SK-N-MC (cell line): Measurements from ENCODE around the gene SPEM1.
A peak's percentile ranks its signal among the peaks of the same experiment; 100 is the strongest.

Experiments used
- DNase-seq: peaks from one replicate; pipeline ENCODE4 v3.0.0-alpha.2; 2011; ENCODE audit warnings: low read depth, low spot score
- H3K27ac ChIP-seq: fragments of 200-600 bp; sonication (generic); 2 replicates; pipeline ENCODE4 v1.5.1; 2016; ENCODE audit warnings: mixed run types
- H3K36me3 ChIP-seq: fragments of 200-600 bp; sonication (generic); 2 replicates; pipeline ENCODE4 v1.6.1; 2017; ENCODE audit warnings: antibody characterized with exemption, low read length, mixed read lengths; ENCODE audit not compliant: insufficient read depth
- H3K4me3 ChIP-seq: fragments of 200-600 bp; sonication (generic); 2 replicates; pipeline ENCODE4 v1.5.1; 2016
- H3K9ac ChIP-seq: fragments of 200-600 bp; sonication (generic); 2 replicates; pipeline ENCODE4 v1.8.0; 2017; ENCODE audit warnings: mixed run types, mixed read lengths; ENCODE audit not compliant: insufficient read length
- H3K9me3 ChIP-seq: fragments of 200-600 bp; sonication (generic); 2 replicates; pipeline ENCODE4 v1.6.1; 2017; ENCODE audit warnings: low read depth, mild to moderate bottlenecking, antibody characterized with exemption, low read length, moderate library complexity, mixed read lengths
- EZH2 ChIP-seq: fragments of 200-600 bp; sonication (generic); IDR thresholded peaks from one replicate; pipeline ENCODE4 v1.6.1; 2017; ENCODE audit warnings: antibody characterized with exemption
- FOXP2 ChIP-seq: optimal IDR thresholded peaks from 2 replicates; pipeline ENCODE3; 2011; ENCODE audit warnings: mild to moderate bottlenecking, moderate library complexity; ENCODE audit not compliant: insufficient read depth; ENCODE audit errors: extremely low read length, control extremely low read depth
- POLR2AphosphoS5 ChIP-seq: IDR thresholded peaks from 2 replicates; pipeline ENCODE4 v1.6.1; 2012; ENCODE audit warnings: mild to moderate bottlenecking, low read depth, low read length, borderline replicate concordance

The SPEM1 gene

GRCh38 chr17:7383742-7384488, 36.2 kb upstream of the SPEM1 start:
- H3K27ac ChIP-seq = no peak overlapping the region
- peak overlapping the region; percentile 79 for H3K4me3 ChIP-seq
- TF ChIP-seq FOXP2 (no peak), POLR2AphosphoS5 (peak; percentile 28; the same call in 1 of the 2 replicates)
- DNase-seq = no peak
- H3K9ac ChIP-seq = peak overlapping the region; percentile 63
- no peaks in the 10 kb centered on the region for H3K36me3 ChIP-seq
- H3K9me3 ChIP-seq = no peaks in the 10 kb centered on the region

DNA sequence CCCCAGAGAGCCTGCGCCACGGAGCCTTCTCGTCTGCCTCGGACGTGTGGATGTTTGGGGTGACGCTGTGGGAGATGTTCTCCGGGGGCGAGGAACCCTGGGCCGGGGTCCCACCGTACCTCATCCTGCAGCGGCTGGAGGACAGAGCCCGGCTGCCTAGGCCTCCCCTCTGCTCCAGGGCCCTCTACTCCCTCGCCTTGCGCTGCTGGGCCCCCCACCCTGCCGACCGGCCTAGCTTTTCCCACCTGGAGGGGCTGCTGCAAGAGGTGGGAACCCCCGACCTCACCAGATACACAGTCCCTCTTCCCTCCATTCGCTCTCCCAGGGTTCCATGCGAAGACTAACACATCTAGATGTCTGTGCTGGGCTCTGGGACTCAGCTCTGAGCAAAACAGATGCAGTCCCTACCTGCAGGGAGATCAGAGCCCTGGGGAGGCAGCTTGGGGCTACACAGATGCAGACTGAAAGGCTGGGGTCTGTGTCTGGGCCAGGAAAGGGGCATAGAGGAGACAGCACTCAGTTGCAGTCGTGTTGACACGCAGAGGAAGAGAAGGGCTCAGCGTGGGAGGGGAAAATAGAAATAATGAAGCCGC, 35.5 kb upstream of the SPEM1 start:
- Histone ChIP-seq H3K36me3 (no peaks in the 10 kb centered on the region), H3K9me3 (no peaks in the 10 kb centered on the region), H3K27ac (no peak overlapping the region), H3K9ac (no peak overlapping the region), H3K4me3 (peak overlapping the region; percentile 79)
- no peak for TF ChIP-seq POLR2AphosphoS5
- TF ChIP-seq EZH2 = no peak
- no peak for TF ChIP-seq FOXP2
- no peak for DNase-seq

DNA sequence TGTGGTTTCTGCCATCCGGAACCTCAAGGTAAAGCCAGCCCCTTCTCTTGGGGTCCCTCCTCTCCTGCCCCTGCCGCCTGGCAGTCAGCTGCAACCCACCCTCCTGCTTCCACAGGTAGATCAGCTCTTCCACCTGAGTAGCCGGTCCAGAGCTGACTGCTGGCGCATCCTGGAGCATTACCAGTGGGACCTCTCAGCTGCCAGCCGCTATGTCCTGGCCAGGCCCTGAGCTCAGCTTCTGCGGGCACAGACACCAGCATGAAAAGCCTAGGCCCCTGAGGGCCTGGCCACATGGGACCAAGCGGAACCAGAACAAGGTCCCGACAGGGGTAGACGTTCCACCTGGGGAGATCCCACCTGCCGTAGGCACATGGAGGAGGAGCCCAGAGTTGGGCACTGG, 31.3 kb upstream of the SPEM1 start:
- H3K36me3 ChIP-seq = no peaks in the 10 kb centered on the region
- no peaks in the 10 kb centered on the region for H3K9me3 ChIP-seq
- H3K4me3 ChIP-seq = no peak overlapping the region
- TF ChIP-seq EZH2 (no peak), FOXP2 (no peak), POLR2AphosphoS5 (no peak)
- no peak overlapping the region for H3K27ac ChIP-seq
- H3K9ac ChIP-seq = no peak overlapping the region
- no peak for DNase-seq

GRCh38 chr17:7389924-7390910, 29.9 kb upstream of the SPEM1 start:
- Histone ChIP-seq H3K36me3 (no peaks in the 10 kb centered on the region), H3K27ac (no peak overlapping the region), H3K4me3 (no peak overlapping the region), H3K9me3 (no peaks in the 10 kb centered on the region), H3K9ac (no peak overlapping the region)
- no peak for DNase-seq
- TF ChIP-seq EZH2 (no peak), POLR2AphosphoS5 (no peak), FOXP2 (no peak)

GRCh38 chr17:7391307-7391706, 28.8 kb upstream of the SPEM1 start:
- no peak for TF ChIP-seq EZH2
- TF ChIP-seq FOXP2 = no peak
- TF ChIP-seq POLR2AphosphoS5 = no peak
- H3K4me3 ChIP-seq = no peak overlapping the region

DNA sequence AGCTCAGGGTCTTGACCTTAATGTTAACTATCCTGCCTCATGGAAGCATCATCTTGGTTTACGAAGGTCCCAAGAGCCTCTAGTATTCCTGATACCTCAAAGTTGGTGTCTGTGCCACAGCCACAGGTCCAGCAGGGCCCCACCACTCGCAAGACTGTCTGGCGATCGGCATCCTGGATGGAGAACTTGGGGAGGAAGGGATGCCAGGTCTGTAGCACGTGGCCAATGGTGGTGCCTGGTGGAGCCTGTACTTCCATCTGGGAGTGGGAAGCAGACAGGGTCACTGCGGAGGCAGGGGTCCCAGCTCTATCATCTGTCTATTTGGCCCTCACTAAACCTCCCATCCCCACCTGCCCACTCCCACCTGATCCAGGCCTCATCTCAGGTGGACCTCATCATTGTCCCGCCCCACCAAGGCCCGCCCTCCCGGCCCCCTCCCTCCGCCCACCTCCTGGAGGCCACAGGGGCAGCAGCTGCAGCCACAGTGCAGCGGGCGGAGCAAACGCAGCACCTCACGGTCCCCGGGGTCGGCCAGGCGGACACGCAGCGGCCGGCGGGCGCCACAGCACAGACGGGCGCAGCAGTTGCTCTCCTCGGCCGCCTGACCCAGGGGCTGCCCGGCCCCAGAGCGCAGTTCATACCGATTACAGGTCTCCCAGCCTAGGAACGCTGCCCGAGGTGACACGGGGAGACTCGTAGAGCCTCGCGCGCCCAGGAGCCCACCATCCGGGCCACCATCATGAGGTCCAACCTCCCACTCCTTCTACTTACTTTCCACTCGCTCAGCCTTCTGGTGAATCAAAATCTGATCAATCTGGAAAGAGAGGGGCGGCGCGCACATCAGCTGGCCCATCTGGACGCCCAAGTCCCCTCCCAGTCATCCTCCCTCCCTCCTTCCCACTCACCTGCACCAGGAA, 27.2 kb upstream of the SPEM1 start:
- DNase-seq = no peak
- TF ChIP-seq EZH2 (no peak), FOXP2 (no peak), POLR2AphosphoS5 (no peak)
- Histone ChIP-seq H3K9ac (no peak overlapping the region), H3K36me3 (no peaks in the 10 kb centered on the region), H3K27ac (no peak overlapping the region), H3K4me3 (peak overlapping the region; percentile 89), H3K9me3 (no peaks in the 10 kb centered on the region)

More at GRCh38 chr17:7391307-7391706, 28.8 kb upstream of the SPEM1 start:
- no peak overlapping the region for H3K9ac ChIP-seq
- H3K27ac ChIP-seq = no peak overlapping the region
- no peaks in the 10 kb centered on the region for H3K9me3 ChIP-seq
- H3K36me3 ChIP-seq = no peaks in the 10 kb centered on the region
- no peak for DNase-seq

- TF ChIP-seq FOXP2 (no peak), EZH2 (no peak), POLR2AphosphoS5 (no peak)
- Histone ChIP-seq H3K4me3 (peak overlapping the region; percentile 89), H3K27ac (no peak overlapping the region), H3K9ac (peak overlapping the region; percentile 70), H3K36me3 (no peaks in the 10 kb centered on the region), H3K9me3 (no peaks in the 10 kb centered on the region)
- DNase-seq = no peak
Measured at GRCh38 chr17:7393613-7394451, 26.3 kb upstream of the SPEM1 start.
